Endothelial cell of umbilical vein (primary cell): ENCODE measurements around the gene APIP.

Experiments
- CTCF ChIP-seq, 2 donors: IDR thresholded peaks; 1 replicate in 1 of 2; 2 replicates in 1 of 2; pipeline ENCODE4 v1.5.1; 2011; ENCODE audit warnings: low read length in 2 of 2, mild to moderate bottlenecking in 2 of 2, moderate library complexity in 2 of 2, control low read depth in 1 of 2, inconsistent platforms in 1 of 2, low read depth in 1 of 2; ENCODE audit not compliant: insufficient read depth in 1 of 2; ENCODE audit errors: extremely low read depth in 1 of 2
- POLR2A ChIP-seq: IDR thresholded peaks from 2 replicates; pipeline ENCODE4 v1.6.1; 2012; ENCODE audit warnings: low read depth, mild to moderate bottlenecking, control low read depth, low read length

GRCh38 chr11:34963351-34963750 lies 47.2 kb upstream of the APIP start:
- TF ChIP-seq CTCF (IDR thresholded peaks at IDR 0.05; ENCODE audit: extremely low read depth in 1 of 2, insufficient read depth in 1 of 2, low read depth in 1 of 2, low read length in 2 of 2) (no peak), POLR2A (no peak)
